ENCODE data around the gene CMTM8.

DNA sequence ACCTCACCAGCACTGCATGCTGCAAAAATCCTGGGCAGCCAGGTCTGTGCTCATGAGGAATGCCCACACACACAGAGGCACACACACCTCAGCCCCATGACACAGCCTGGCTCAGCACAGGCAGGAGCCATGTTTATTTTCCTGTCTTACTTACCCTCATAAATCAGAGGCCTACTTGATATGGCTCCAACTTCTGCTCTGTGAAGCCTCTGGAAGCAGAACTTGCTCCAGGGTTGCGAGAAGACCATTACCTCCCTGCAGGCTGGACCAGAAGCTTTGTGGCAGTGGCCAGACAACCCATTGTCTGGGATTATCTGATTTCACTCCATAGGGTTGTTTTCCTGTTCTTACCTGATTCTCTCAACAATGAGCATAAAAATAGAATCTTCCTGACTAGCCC, 43.8 kb upstream of the CMTM8 start:
- TF ChIP-seq GATA2 (IDR thresholded peaks at IDR 0.05; ENCODE audit: low read depth, low read length) = no peak
- TF ChIP-seq GATA3 (IDR thresholded peaks at IDR 0.05; ENCODE audit: low read depth, low read length) = no peak
